ENCODE data around the gene LYPD1.

LYPD1 gene

DNA sequence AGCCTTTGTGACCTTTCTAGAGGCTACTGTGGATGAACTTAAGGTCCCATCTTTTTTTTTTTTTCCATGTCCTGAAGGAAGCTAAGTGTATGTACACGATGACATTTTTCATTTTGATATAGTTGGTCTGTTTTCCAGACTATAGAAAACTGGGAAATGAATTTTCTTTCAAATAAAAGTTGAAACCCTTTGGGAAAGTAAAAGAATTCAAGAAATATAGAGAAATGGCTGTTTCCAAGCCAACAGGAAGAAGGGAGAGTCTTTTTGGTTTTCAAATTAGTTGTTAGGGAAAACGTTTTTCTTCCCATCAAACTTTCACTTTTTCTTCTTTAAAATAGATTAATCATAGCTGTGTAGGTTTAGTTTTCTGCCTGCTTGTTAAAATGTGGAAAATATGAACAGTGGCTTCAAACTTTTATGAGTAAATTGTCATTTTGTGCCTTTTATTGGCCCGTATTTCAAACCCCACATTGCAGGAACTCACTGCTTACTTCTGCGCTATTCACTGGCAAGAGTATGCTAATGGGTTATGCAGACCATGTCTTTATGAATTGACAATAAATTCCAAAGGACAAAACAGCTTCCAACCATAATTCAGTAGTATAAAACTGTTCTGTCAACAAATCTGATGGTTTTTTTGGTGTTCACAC lies 27.7 kb upstream of the LYPD1 start:
- DNase-seq (ENCODE audit: low read depth) = no peak
- no peak overlapping the region for H3K4me3 ChIP-seq (ENCODE audit: low read depth, low read length)
- TF ChIP-seq, protein P1, sequence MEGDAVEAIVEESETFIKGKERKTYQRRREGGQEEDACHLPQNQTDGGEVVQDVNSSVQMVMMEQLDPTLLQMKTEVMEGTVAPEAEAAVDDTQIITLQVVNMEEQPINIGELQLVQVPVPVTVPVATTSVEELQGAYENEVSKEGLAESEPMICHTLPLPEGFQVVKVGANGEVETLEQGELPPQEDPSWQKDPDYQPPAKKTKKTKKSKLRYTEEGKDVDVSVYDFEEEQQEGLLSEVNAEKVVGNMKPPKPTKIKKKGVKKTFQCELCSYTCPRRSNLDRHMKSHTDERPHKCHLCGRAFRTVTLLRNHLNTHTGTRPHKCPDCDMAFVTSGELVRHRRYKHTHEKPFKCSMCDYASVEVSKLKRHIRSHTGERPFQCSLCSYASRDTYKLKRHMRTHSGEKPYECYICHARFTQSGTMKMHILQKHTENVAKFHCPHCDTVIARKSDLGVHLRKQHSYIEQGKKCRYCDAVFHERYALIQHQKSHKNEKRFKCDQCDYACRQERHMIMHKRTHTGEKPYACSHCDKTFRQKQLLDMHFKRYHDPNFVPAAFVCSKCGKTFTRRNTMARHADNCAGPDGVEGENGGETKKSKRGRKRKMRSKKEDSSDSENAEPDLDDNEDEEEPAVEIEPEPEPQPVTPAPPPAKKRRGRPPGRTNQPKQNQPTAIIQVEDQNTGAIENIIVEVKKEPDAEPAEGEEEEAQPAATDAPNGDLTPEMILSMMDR (IDR thresholded peaks at IDR 0.05; ENCODE audit: control insufficient read depth, extremely low read depth, insufficient read depth) = no peak

DNA sequence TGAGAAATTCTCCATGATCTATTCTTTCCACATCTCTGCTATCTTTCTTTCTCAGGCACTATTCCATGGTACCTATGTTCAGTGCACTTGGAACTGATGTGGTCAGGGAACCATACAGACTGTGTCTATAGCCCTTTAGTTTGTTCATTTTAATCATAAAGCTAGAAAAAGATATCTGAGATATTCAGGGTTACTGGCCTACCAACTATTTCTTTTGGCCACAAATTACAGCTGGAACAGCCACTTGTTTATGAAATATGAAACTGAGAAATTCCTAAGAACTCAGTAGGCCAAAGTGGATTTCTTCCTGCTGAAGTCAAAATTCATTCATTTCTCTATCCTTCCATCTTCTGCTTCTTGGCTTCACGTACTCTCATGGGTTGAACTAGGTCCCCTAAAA lies 22.8 kb upstream of the LYPD1 start:
- TF ChIP-seq, protein P1 (IDR thresholded peaks at IDR 0.05; ENCODE audit: control insufficient read depth, extremely low read depth, insufficient read depth) = no peak
- no peak for DNase-seq (ENCODE audit: low read depth)
- no peak overlapping the region for H3K4me3 ChIP-seq (ENCODE audit: low read depth, low read length)

DNA sequence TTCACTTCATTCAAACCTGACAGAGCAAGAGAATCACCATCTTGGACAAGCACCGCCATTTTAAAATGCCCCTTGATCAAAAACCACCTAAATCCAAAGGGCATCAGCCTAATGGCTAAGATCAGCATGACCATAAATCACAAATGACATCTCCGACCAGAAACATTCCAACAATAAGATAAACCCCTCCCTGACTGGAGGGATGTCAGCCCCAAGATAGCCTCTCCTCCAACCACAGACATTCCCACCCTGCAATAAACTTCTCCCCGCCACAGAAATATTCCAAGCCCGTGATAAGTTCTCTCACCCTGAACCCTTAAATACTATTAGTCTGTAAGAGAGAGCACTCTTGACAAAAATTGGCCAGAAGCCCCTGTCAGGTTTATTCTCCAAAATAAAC lies 21.6 kb upstream of the LYPD1 start:
- TF ChIP-seq, protein P1 (IDR thresholded peaks at IDR 0.05; ENCODE audit: control insufficient read depth, extremely low read depth, insufficient read depth) = no peak
- DNase-seq (ENCODE audit: low read depth) = no peak
- H3K4me3 ChIP-seq (ENCODE audit: low read depth, low read length) = no peak overlapping the region

GRCh38 chr2:132690664-132691303 lies 20.8 kb upstream of the LYPD1 start:
- H3K4me3 ChIP-seq (ENCODE audit: low read depth, low read length) = no peak overlapping the region
- no peak for DNase-seq (ENCODE audit: low read depth)
- TF ChIP-seq, protein P1 (IDR thresholded peaks at IDR 0.05; ENCODE audit: control insufficient read depth, extremely low read depth, insufficient read depth) = no peak

DNA sequence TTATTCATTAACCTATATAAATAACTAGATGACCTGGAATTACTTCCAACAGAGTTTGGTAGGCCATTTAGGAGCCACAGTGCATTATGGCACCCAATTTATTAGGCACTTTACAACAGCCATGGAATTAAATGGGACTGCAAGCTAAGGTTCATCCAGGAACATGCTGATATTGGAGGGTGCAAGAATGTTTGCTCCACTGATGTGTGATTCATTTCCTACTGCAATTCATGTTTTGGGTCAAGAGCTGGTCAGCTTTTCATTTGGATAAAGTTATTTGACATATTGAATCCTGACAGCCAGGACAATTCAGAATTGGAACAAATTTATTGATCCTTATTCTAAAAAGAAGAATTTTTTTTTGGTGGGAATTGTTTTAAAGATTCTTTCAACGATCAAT lies 11.8 kb upstream of the LYPD1 start:
- DNase-seq (ENCODE audit: low read depth) = no peak
- no peak overlapping the region for H3K4me3 ChIP-seq (ENCODE audit: low read depth, low read length)
- TF ChIP-seq, protein P1 (IDR thresholded peaks at IDR 0.05; ENCODE audit: control insufficient read depth, extremely low read depth, insufficient read depth) = no peak

DNA sequence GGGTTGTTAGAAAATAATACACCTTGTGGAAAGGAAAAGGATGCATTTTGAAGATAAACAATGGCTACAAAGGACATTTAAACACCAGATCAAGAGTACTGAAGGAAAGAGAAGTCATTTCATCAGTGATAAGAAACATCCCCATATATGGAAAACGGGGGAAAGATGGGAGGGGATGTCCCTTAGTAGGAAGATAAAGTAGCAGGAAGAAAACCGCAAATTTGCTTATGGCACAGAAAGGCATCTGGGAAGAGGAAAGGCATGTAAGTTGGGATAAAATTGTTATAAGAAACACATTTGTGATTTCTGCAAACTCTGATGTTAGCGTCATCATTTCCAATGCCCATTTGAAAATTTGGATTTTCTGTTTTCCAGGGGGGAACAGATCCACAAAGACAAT lies 10.5 kb upstream of the LYPD1 start:
- TF ChIP-seq, protein P1 (IDR thresholded peaks at IDR 0.05; ENCODE audit: control insufficient read depth, extremely low read depth, insufficient read depth) = no peak
- no peak overlapping the region for H3K4me3 ChIP-seq (ENCODE audit: low read depth, low read length)
- no peak for DNase-seq (ENCODE audit: low read depth)

DNA sequence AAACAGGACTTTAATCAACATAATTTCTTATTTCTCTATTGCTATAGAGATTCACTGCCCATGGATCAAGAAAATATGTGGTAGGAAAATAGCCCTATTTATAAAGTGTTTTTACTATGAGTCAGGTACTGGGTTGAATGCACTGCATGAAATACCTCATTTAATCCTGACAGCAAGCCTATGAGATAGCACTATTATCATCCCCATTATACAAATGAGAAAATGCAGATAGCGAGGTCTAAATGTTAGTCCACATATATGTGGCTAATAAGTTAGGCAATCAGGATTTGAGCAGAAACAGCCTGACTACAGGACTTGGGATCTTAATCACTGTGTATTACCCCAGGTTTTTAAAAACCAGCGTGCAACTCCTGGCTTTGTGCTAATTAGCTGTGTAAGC lies 8.5 kb upstream of the LYPD1 start:
- TF ChIP-seq, protein P1 (IDR thresholded peaks at IDR 0.05; ENCODE audit: control insufficient read depth, extremely low read depth, insufficient read depth) = no peak
- H3K4me3 ChIP-seq (ENCODE audit: low read depth, low read length) = no peak overlapping the region
- DNase-seq (ENCODE audit: low read depth) = no peak

Measured in LNCaP clone FGC (cell line).